ENCODE data around the gene NOS1AP.
"Not testable (repeated sequence)": the region's sequence is repeated elsewhere in the genome, so short reads cannot be mapped to it uniquely, and the experiment has no call there.

The NOS1AP gene

DNA sequence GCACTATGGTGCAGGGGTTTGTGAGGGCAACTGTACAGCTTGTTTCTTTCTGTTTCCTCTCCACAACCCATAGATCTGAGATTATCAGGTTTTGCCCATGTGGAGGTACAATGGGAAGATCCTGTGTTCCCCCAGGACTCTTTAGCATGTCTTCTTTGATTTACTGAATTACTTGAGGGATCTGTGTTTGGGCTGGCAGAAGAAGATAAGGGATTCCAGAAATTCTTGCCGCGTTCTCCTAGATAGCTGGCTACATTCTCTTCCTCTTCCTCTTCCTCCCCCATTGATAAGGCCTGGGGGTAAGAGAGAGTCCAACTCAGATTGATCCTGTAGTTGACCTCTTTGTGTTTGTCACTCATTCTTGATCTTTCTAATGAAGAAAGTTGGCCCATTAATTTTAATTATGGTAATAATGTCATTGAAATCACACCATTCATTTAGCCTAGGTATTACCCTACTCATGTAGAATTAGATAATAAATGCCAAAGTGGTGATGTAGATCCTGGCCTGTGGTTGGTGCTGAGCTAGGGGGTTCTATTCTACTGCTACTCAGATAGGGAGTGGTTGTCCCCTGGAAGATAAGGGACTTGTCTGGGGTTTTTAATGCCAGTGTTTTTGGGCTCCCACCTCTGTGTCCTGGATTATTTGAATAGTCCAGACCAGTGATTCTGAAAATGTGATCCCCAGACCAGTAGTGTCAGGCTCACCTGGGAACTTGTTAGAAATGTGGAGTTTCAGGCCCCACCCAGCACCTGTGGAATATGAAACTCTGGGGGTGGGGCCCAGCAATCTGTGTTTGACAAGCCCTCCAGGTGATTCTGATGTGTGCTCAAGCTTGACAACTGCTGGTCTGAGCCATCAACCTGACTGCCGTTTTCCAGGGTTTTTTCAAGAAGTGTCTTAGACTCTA is 122.2 kb downstream of the NOS1AP start:
- H3K27ac Mint-ChIP-seq, result no peak overlapping the region
- H3K4me3 Mint-ChIP-seq, result no peak overlapping the region
- no peaks in the 10 kb centered on the region for H3K36me3 Mint-ChIP-seq
- H3K27me3 Mint-ChIP-seq, result peaks cover 6% of the 10 kb centered on the region
- H3K4me1 Mint-ChIP-seq (ENCODE audit: low read depth), result no peaks in the 10 kb centered on the region
- H3K9me3 Mint-ChIP-seq (ENCODE audit: low read depth), result no peaks in the 10 kb centered on the region

DNA sequence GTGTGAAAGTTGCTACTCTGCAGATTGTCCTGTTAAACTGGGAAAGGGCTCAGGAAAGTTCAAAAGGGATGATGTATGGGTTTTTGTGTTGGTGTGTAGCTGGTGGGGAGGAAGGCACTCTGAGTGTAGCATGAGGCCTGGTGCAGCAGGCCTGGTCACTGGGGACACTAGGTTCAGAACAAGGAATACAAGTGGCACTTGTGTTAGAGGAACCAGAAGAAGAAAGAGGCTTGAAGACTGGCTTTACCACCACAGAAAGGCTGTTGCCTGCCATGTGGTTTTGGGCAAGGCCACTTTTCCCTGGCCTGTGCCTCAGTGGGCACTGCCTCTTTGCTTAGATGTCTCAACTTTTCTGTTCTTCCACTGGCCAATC is 122.8 kb downstream of the NOS1AP start:
- Mint-ChIP-seq H3K36me3 (no peaks in the 10 kb centered on the region), H3K27ac (no peak overlapping the region), H3K4me1 (ENCODE audit: low read depth) (no peaks in the 10 kb centered on the region), H3K9me3 (ENCODE audit: low read depth) (no peaks in the 10 kb centered on the region), H3K4me3 (no peak overlapping the region), H3K27me3 (peaks cover 6% of the 10 kb centered on the region)

DNA sequence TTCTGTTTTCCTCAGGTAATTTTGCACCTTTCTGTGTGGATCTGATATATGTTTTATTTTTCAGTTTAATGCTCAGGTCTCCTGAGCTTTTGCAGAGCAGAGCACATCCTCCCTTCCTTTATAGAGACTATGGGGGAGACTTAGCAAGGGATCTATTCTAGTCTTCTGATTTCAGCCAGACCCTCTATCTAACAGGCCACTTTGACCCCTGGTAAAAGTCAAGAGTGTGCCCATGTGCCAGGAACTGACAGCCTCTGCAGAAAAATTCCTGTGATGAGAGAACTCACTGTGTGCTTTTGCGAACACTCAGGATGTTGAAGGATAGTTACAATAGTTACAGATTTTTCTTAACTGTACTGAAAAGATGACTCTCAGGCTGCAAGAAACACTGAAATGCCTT is 123.3 kb downstream of the NOS1AP start:
- no peak overlapping the region for H3K27ac Mint-ChIP-seq
- no peak overlapping the region for H3K4me3 Mint-ChIP-seq
- H3K36me3 Mint-ChIP-seq, result no peaks in the 10 kb centered on the region
- peaks cover 6% of the 10 kb centered on the region for H3K27me3 Mint-ChIP-seq
- no peaks in the 10 kb centered on the region for H3K4me1 Mint-ChIP-seq (ENCODE audit: low read depth)
- H3K9me3 Mint-ChIP-seq (ENCODE audit: low read depth), result no peaks in the 10 kb centered on the region

DNA sequence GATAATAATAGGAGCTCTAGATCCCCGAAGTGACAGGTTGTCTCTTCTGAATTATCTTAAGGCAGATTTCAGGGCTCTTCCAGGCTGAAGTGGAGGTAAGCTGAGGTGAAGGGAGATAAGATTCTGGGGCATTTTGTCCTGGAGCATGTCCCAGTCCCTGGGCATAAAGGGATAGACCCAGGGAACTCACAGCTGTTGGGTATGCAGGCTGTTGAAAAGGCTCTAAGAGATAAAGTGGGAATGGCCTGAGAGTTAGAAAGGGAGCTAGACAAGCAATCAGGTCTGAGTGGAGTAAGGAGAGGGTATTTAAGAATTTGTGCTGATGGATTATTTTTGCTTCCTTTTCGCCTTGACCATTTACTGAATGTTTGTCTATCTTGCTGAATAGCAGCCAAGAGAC is 123.7 kb downstream of the NOS1AP start:
- Mint-ChIP-seq H3K4me3 (no peak overlapping the region), H3K27ac (no peak overlapping the region), H3K9me3 (ENCODE audit: low read depth) (no peaks in the 10 kb centered on the region), H3K36me3 (no peaks in the 10 kb centered on the region), H3K27me3 (peaks cover 6% of the 10 kb centered on the region), H3K4me1 (ENCODE audit: low read depth) (no peaks in the 10 kb centered on the region)

DNA sequence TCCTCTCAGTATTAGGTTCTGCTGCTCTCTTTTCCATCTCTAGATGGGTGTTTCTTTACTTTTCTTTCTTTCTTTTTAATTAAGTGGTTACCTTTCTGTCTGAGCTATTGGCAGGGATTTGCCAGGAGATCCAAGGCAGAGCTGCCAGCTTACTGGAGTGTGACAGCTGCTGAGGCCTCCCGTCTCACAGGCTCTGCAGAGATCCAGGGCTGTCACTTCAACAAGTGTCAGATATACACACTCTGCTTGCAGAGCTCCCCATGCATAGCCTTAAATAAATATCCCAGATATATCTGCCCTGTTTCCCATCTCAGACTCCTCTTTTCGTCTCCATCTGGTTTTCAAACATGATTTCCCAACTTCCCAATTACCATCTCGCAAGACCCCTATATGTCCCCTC is 124.3 kb downstream of the NOS1AP start:
- Mint-ChIP-seq H3K4me3 (no peak overlapping the region), H3K4me1 (ENCODE audit: low read depth) (no peaks in the 10 kb centered on the region), H3K27me3 (peaks cover 6% of the 10 kb centered on the region), H3K27ac (no peak overlapping the region), H3K36me3 (no peaks in the 10 kb centered on the region), H3K9me3 (ENCODE audit: low read depth) (no peaks in the 10 kb centered on the region)

DNA sequence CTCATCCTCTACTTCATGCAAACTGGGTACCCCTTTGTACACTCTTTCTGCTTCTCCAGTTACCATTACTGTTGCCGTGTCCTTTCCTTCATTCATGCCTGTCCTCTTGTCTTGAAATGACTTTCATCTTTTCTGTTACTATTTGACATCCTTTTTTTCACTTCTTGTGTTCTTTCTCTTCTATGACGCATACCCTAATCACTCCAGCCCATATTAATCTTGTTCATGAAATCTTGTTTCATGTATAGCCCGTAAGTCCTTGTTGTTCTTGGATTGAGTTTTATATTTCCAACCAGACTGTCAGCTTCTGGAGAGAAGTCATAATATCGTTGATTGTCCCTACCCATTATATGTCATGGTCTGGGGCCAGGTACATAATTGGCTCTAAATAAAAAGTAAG is 126.1 kb downstream of the NOS1AP start:
- H3K36me3 Mint-ChIP-seq, result no peaks in the 10 kb centered on the region
- H3K9me3 Mint-ChIP-seq (ENCODE audit: low read depth), result no peaks in the 10 kb centered on the region
- H3K4me1 Mint-ChIP-seq (ENCODE audit: low read depth), result no peaks in the 10 kb centered on the region
- H3K27me3 Mint-ChIP-seq, result peaks cover 10% of the 10 kb centered on the region
- H3K4me3 Mint-ChIP-seq, result no peak overlapping the region
- H3K27ac Mint-ChIP-seq, result no peak overlapping the region

DNA sequence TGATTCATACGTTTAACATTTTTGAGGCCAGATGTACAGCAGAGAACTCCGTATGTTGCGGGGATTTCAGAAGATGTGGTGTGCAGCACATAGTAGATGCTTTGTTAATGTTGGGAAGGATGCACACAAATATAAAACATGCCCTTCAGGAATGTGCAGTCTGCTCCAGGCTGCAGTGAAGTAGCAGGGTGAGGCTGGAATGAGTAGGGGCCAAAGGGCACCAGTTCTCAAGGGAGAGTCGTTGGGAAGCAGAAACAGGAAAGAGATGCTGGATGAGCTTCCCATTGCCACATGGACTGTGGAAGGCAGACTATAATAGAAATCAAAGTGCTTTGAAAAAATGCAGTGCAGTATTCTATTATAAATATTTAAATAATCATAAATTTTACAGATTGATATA is 126.9 kb downstream of the NOS1AP start:
- Mint-ChIP-seq H3K27me3 (peaks cover 14% of the 10 kb centered on the region), H3K27ac (no peak overlapping the region), H3K36me3 (no peaks in the 10 kb centered on the region), H3K9me3 (ENCODE audit: low read depth) (no peaks in the 10 kb centered on the region), H3K4me1 (ENCODE audit: low read depth) (no peaks in the 10 kb centered on the region), H3K4me3 (no peak overlapping the region)

DNA sequence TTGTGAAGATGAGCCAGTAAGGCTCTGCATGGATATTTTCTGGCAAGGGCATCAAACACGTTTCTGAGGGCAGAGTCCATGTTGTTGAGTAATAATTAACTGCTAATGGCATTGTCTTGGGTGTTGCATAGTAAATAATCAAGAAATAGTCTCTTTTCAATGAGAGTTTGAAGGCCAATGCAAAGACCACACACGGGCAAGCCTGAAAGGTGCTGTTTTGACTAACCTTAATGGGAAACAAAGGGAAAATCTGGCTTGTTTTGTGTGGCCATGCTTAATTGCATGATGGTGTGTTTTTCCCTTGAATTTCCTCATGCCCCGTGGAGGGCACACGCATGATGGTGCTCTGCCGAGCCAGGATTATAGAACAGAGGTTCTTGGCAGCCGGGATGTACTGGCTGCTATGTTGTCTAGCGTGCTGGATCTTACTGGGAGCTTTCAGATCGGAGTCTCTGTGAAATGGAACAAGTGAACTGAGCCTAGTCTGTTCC is 127.6 kb downstream of the NOS1AP start:
- H3K36me3 Mint-ChIP-seq, result no peaks in the 10 kb centered on the region
- H3K9me3 Mint-ChIP-seq (ENCODE audit: low read depth), result no peaks in the 10 kb centered on the region
- H3K4me1 Mint-ChIP-seq (ENCODE audit: low read depth), result no peaks in the 10 kb centered on the region
- peaks cover 18% of the 10 kb centered on the region for H3K27me3 Mint-ChIP-seq
- H3K27ac Mint-ChIP-seq, result no peak overlapping the region
- no peak overlapping the region for H3K4me3 Mint-ChIP-seq

DNA sequence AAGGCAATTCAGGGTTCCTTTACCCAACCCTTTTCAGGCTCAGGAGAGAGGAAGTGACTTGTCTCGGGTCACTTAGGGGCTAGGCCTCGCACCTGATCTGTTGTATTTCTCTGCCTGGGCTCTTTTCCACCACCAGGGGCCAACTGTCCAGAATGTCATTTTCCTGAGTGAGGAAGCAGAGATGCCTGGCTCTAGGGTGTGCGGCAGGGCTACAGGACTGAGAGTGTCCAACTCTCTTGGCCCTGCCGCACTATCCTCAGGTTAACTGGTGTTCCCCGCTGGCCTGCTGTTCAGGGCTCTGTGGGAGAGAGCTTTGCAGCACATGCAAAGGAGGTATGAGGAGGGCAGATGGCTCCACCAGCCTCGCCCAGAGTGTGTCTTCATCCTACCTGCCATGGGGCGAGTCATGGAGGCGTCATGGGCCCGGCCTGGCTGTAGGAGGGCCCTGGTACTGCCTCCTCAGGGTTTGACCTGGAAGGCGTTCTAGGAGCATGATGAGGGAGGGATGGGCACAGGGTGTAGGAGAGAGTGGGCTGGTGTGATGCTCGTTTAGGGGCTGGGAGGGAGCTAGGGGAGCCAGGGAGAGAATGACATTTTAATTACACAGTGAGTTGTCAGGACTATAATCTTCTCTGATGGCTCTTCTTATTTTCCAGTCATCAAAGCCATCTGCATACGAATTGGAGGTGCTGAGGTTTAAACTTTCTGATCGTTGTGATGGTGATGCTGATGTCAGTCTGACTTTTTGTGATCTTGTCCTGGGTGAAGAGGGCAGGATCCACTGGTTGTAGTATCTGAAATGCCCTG is 128.3 kb downstream of the NOS1AP start:
- Mint-ChIP-seq H3K27ac (no peak overlapping the region), H3K4me1 (ENCODE audit: low read depth) (no peaks in the 10 kb centered on the region), H3K36me3 (no peaks in the 10 kb centered on the region), H3K9me3 (ENCODE audit: low read depth) (no peaks in the 10 kb centered on the region), H3K4me3 (no peak overlapping the region), H3K27me3 (peaks cover 20% of the 10 kb centered on the region)

DNA sequence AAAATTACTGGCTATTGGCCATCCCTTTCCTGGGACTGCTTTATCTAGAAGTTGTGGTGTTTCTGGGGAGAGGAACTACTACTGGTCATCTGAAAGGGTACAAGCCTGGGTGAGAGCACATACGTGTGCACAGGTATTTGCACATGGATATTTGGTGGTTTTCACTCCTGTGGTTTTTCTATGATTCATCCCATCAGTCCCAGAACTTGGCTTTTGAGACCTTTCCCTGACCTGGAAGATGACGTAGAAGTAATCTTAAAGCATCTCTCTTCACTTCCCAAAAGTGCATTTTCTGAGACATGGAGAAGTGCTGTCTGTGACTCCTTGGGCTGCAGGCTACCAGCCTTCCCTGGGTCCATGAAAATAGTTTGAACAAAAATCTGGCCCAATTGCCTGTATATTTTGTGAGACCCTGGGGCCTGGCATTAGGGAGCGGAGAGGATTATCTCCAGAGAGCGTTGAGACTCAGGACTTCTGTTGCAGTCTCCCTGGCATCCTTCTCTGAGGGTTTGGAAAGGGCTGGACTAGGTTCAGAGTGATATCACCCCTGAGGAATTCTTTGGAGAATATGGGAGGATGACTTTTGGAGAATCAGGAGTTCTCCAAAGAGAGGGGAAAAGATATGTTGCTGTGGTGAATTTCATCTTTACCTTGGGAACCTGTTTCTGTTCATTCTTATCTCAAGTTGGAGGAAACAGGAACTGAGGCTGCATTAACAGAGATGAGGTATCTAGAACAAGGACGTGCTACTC is 130.8 kb downstream of the NOS1AP start:
- Mint-ChIP-seq H3K27me3 (peaks cover 21% of the 10 kb centered on the region), H3K27ac (no peak overlapping the region), H3K9me3 (ENCODE audit: low read depth) (no peaks in the 10 kb centered on the region), H3K36me3 (no peaks in the 10 kb centered on the region), H3K4me1 (ENCODE audit: low read depth) (no peaks in the 10 kb centered on the region), H3K4me3 (no peak overlapping the region)

DNA sequence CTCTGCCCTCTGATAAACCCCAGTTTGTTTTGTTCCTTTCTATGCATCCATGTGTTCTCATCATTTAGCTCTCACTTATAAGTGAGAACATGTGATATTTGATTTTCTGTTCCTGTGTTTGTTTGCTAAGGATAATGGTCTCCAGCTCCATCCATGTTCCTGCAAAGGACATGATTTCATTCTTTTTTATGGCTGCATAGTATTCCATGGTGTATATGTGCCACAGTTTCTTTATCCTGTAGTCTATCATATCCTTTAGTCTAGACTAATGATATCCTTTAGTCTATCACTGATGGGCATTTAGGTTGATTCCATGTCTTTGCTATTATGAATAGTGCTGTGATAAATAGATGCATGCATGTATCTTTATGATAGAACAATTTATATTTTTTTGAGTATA is 131.6 kb downstream of the NOS1AP start:
- not testable (repeated sequence) for H3K4me3 Mint-ChIP-seq; H3K4me1 Mint-ChIP-seq (ENCODE audit: low read depth); H3K9me3 Mint-ChIP-seq (ENCODE audit: low read depth); H3K27ac Mint-ChIP-seq; H3K36me3 Mint-ChIP-seq
- H3K27me3 Mint-ChIP-seq, result peaks cover 18% of the 10 kb centered on the region

DNA sequence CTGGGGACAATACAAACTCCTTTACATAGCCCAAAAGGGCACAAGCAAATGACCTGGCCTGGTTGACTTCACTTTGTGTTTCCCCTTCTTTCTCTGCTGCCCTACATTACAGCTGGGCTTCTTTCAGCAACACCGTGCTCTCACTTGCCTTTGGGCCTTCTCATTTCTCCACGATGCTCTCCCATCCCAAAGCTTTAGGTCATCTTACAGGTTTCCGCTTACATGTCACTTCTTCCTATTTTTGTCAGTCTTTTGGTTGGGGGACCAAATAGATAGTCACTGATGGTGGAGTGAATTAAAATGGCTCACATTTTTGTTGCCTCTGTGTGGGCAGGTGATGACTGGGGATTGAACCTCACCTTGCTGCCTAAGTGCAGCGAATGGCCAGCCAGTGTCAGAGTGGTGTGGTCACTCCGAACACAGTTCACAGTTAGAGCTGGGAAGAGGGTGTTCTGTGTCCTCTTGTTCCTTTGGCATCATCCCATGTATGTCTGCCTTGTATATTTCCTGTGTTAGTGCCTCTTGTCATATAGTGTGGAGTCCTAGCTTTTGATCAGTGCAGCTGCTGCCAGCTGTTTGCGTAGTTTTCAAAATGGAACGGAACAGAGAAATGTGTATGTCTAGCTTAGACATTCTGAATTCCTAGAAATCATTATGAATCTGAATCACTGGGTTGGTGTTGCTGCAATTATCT is 134.8 kb downstream of the NOS1AP start:
- Mint-ChIP-seq H3K9me3 (ENCODE audit: low read depth) (no peaks in the 10 kb centered on the region), H3K27ac (no peak overlapping the region), H3K36me3 (no peaks in the 10 kb centered on the region)

DNA sequence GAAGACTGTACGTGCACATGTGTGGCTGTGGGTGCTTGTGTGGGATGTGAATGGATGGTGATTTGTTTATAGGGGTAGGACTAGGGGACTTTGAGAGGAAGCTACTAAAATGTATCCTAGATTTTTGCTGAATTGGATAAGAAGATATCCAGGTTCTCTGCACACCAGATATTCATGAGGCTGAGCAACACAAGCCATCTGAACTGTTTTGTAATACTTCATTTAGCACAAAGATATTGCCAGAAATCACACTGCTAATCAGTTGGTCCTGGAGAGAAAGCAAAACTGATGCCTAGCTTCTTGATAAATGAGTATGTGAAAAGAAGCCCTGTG is 135.3 kb downstream of the NOS1AP start:
- Mint-ChIP-seq H3K27ac (no peak overlapping the region), H3K4me1 (ENCODE audit: low read depth) (no peaks in the 10 kb centered on the region), H3K36me3 (no peaks in the 10 kb centered on the region), H3K9me3 (ENCODE audit: low read depth) (no peaks in the 10 kb centered on the region), H3K27me3 (peaks cover 15% of the 10 kb centered on the region), H3K4me3 (no peak overlapping the region)

More for the DNA sequence above, 134.8 kb downstream of the NOS1AP start:
- Mint-ChIP-seq H3K27me3 (peaks cover 15% of the 10 kb centered on the region), H3K4me3 (no peak overlapping the region), H3K4me1 (ENCODE audit: low read depth) (no peaks in the 10 kb centered on the region)

DNA sequence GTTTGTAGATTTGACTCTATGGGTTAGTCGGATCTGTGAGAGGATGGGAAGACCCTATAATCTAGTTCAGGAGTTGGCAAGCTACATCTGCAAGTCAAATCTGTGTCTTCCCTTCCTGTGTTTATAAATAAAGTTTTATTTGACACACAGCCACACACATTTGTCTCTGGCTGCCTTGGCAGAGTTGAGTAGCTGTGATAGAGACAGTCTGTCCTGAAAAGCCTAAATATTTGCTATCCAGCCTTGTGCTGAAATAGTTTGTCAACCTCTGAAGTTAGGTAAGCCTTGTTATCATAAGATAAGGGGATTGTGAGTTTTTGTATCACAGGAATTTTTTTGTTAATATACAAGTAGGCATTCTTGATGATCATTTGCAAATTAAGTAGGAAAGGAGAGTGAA is 136.8 kb downstream of the NOS1AP start:
- no peaks in the 10 kb centered on the region for H3K4me1 Mint-ChIP-seq (ENCODE audit: low read depth)
- H3K9me3 Mint-ChIP-seq (ENCODE audit: low read depth), result no peaks in the 10 kb centered on the region
- H3K4me3 Mint-ChIP-seq, result no peak overlapping the region
- no peaks in the 10 kb centered on the region for H3K36me3 Mint-ChIP-seq
- peaks cover 8% of the 10 kb centered on the region for H3K27me3 Mint-ChIP-seq
- H3K27ac Mint-ChIP-seq, result no peak overlapping the region
